Rectal smooth muscle tissue (tissue), 1 donor: ENCODE data around the gene NAPA.

Source experiments
- H3K27ac ChIP-seq: one replicate; pipeline ENCODE4 v1.7.0; 2013; ENCODE audit warnings: low read depth, low read length, inconsistent platforms
- H3K27me3 ChIP-seq: one replicate; pipeline ENCODE4 v1.7.0; 2013; ENCODE audit warnings: low read length; ENCODE audit not compliant: control insufficient read depth, insufficient read depth
- H3K36me3 ChIP-seq: one replicate; pipeline ENCODE4 v1.7.0; 2013; ENCODE audit warnings: low read length; ENCODE audit not compliant: control insufficient read depth, insufficient read depth
- H3K4me1 ChIP-seq: one replicate; pipeline ENCODE4 v1.7.0; 2013; ENCODE audit warnings: low read length; ENCODE audit not compliant: control insufficient read depth, insufficient read depth
- H3K4me3 ChIP-seq: one replicate; pipeline ENCODE4 v1.7.0; 2013; ENCODE audit warnings: low read length
- H3K9ac ChIP-seq: one replicate; pipeline ENCODE4 v1.7.0; 2013; ENCODE audit warnings: low read length

The NAPA gene

GRCh38 chr19:47494729-47495128 is 20.1 kb downstream of the NAPA start:
- Histone ChIP-seq H3K9ac (no peak overlapping the region), H3K4me3 (no peak overlapping the region), H3K4me1 (no peaks in the 10 kb centered on the region), H3K27ac (no peak overlapping the region), H3K36me3 (peaks cover 33% of the 10 kb centered on the region), H3K27me3 (no peaks in the 10 kb centered on the region)

- Histone ChIP-seq H3K4me3 (no peak overlapping the region), H3K36me3 (peaks cover 32% of the 10 kb centered on the region), H3K4me1 (no peaks in the 10 kb centered on the region), H3K9ac (no peak overlapping the region), H3K27ac (no peak overlapping the region), H3K27me3 (no peaks in the 10 kb centered on the region)
Observed at GRCh38 chr19:47494211-47494547, 20.7 kb downstream of the NAPA start.

- H3K27ac ChIP-seq, result no peak overlapping the region
- H3K27me3 ChIP-seq, result no peaks in the 10 kb centered on the region
- H3K36me3 ChIP-seq, result peaks cover 26% of the 10 kb centered on the region
- H3K4me3 ChIP-seq, result no peak overlapping the region
- no peaks in the 10 kb centered on the region for H3K4me1 ChIP-seq
- H3K9ac ChIP-seq, result no peak overlapping the region
Observed at GRCh38 chr19:47493378-47494210, 21.3 kb downstream of the NAPA start.

- Histone ChIP-seq H3K36me3 (peaks cover 25% of the 10 kb centered on the region), H3K27ac (no peak overlapping the region), H3K4me3 (no peak overlapping the region), H3K4me1 (no peaks in the 10 kb centered on the region), H3K27me3 (no peaks in the 10 kb centered on the region), H3K9ac (no peak overlapping the region)
Observed at GRCh38 chr19:47492571-47493377, 22.1 kb downstream of the NAPA start.

GRCh38 chr19:47492137-47492533 is 22.7 kb downstream of the NAPA start:
- Histone ChIP-seq H3K4me3 (no peak overlapping the region), H3K27me3 (no peaks in the 10 kb centered on the region), H3K4me1 (no peaks in the 10 kb centered on the region), H3K27ac (no peak overlapping the region), H3K9ac (no peak overlapping the region), H3K36me3 (peaks cover 25% of the 10 kb centered on the region)

GRCh38 chr19:47491358-47492136 is 23.3 kb downstream of the NAPA start:
- no peak overlapping the region for H3K27ac ChIP-seq
- H3K4me1 ChIP-seq, result no peaks in the 10 kb centered on the region
- H3K36me3 ChIP-seq, result peaks cover 21% of the 10 kb centered on the region
- no peak overlapping the region for H3K4me3 ChIP-seq
- H3K27me3 ChIP-seq, result no peaks in the 10 kb centered on the region
- H3K9ac ChIP-seq, result no peak overlapping the region

GRCh38 chr19:47490847-47491246 is 24.0 kb downstream of the NAPA start:
- Histone ChIP-seq H3K27me3 (no peaks in the 10 kb centered on the region), H3K27ac (no peak overlapping the region), H3K4me1 (no peaks in the 10 kb centered on the region), H3K4me3 (no peak overlapping the region), H3K36me3 (peaks cover 19% of the 10 kb centered on the region), H3K9ac (no peak overlapping the region)

GRCh38 chr19:47490031-47490430 is 24.8 kb downstream of the NAPA start:
- no peaks in the 10 kb centered on the region for H3K4me1 ChIP-seq
- no peak overlapping the region for H3K4me3 ChIP-seq
- peaks cover 11% of the 10 kb centered on the region for H3K36me3 ChIP-seq
- H3K9ac ChIP-seq, result no peak overlapping the region
- no peaks in the 10 kb centered on the region for H3K27me3 ChIP-seq
- H3K27ac ChIP-seq, result no peak overlapping the region

GRCh38 chr19:47489072-47489914 is 25.6 kb downstream of the NAPA start:
- H3K36me3 ChIP-seq, result peaks cover 10% of the 10 kb centered on the region
- H3K9ac ChIP-seq, result no peak overlapping the region

GRCh38 chr19:47487551-47488515 is 27.0 kb downstream of the NAPA start:
- no peaks in the 10 kb centered on the region for H3K4me1 ChIP-seq
- peaks cover 10% of the 10 kb centered on the region for H3K36me3 ChIP-seq
- H3K9ac ChIP-seq, result no peak overlapping the region
- no peaks in the 10 kb centered on the region for H3K27me3 ChIP-seq
- no peak overlapping the region for H3K27ac ChIP-seq
- no peak overlapping the region for H3K4me3 ChIP-seq

More at GRCh38 chr19:47489072-47489914, 25.6 kb downstream of the NAPA start:
- Histone ChIP-seq H3K27me3 (no peaks in the 10 kb centered on the region), H3K4me1 (no peaks in the 10 kb centered on the region), H3K4me3 (no peak overlapping the region), H3K27ac (no peak overlapping the region)

- Histone ChIP-seq H3K36me3 (peaks cover 6% of the 10 kb centered on the region), H3K4me1 (no peaks in the 10 kb centered on the region), H3K4me3 (no peak overlapping the region), H3K27me3 (no peaks in the 10 kb centered on the region), H3K9ac (no peak overlapping the region), H3K27ac (no peak overlapping the region)
Observed at GRCh38 chr19:47486900-47487299, 28.0 kb downstream of the NAPA start.
